ENCODE data around the gene PPP1R9B. TPM values are rescaled to one million over a fixed set of nuclear protein-coding genes. Genes with fewer than 3 reads are reported as not detected.

PPP1R9B gene
- total RNA-seq, 1 donor from 2014 or later: 179 TPM

GRCh38 chr17:50188531-50188920 lies 38.0 kb upstream of the PPP1R9B start:
- intact Hi-C loops (cut with micrococcal nuclease): no loop called here

- intact Hi-C loops (cut with micrococcal nuclease): no loop called here
Observed at GRCh38 chr17:50187751-50188530, 37.5 kb upstream of the PPP1R9B start.

- intact Hi-C loops (cut with micrococcal nuclease): no loop called here
Observed at GRCh38 chr17:50187394-50187725, 36.9 kb upstream of the PPP1R9B start.

- intact Hi-C loops (cut with micrococcal nuclease): no loop called here
Observed at GRCh38 chr17:50186661-50187393, 36.4 kb upstream of the PPP1R9B start.

- intact Hi-C loops (cut with micrococcal nuclease): no loop called here
Observed at GRCh38 chr17:50185631-50186471, 35.4 kb upstream of the PPP1R9B start.

- intact Hi-C loops (cut with micrococcal nuclease): no loop called here
Observed at GRCh38 chr17:50184611-50185398, 34.3 kb upstream of the PPP1R9B start.

GRCh38 chr17:50184064-50184463 lies 33.6 kb upstream of the PPP1R9B start:
- intact Hi-C loops (cut with micrococcal nuclease): no loop called here

GRCh38 chr17:50183421-50183994 lies 33.0 kb upstream of the PPP1R9B start:
- intact Hi-C loops (cut with micrococcal nuclease): no loop called here

GRCh38 chr17:50182783-50183420 lies 32.4 kb upstream of the PPP1R9B start:
- intact Hi-C loops (cut with micrococcal nuclease): no loop called here

GRCh38 chr17:50181591-50182560 lies 31.4 kb upstream of the PPP1R9B start:
- intact Hi-C loops (cut with micrococcal nuclease): no loop called here

- intact Hi-C loops (cut with micrococcal nuclease): no loop called here
Observed at GRCh38 chr17:50181144-50181543, 30.7 kb upstream of the PPP1R9B start.

- intact Hi-C loops (cut with micrococcal nuclease): no loop called here
Observed at GRCh38 chr17:50180620-50181019, 30.1 kb upstream of the PPP1R9B start.

- intact Hi-C loops (cut with micrococcal nuclease): no loop called here
Observed at GRCh38 chr17:50180111-50180510, 29.6 kb upstream of the PPP1R9B start.

- intact Hi-C loops (cut with micrococcal nuclease): no loop called here
Observed at GRCh38 chr17:50177983-50178834, 27.7 kb upstream of the PPP1R9B start.

- intact Hi-C loops (cut with micrococcal nuclease): no loop called here
Observed at GRCh38 chr17:50177476-50177875, 27.0 kb upstream of the PPP1R9B start.

GRCh38 chr17:50176559-50177357 lies 26.3 kb upstream of the PPP1R9B start:
- intact Hi-C loops (cut with micrococcal nuclease): no loop called here

GRCh38 chr17:50175035-50175807 lies 24.7 kb upstream of the PPP1R9B start:
- intact Hi-C loops (cut with micrococcal nuclease): no loop called here

Data from T-helper 1 cell treated with Interleukin-12 subunit alpha and Interleukin-12 subunit beta and Interleukin-4 antibody, amounts not matched to agents 30 ng/mL and 1 ng/mL, for 36 hours (primary cell).